Adrenal gland (tissue), 5 donors: ENCODE results near the gene CHD9NB.

Experiments used
- CTCF ChIP-seq, 6 experiments: fragments of 450-650 bp in 4 of 6; fragments of 200-600 bp in 2 of 6; sonication (generic) in 1 of 6; IDR thresholded peaks; 1 replicate in 5 of 6; 2 replicates in 1 of 6; pipeline versions ENCODE4 v1.5.1 to v1.8.0; 2016 to 2021; ENCODE audit warnings: antibody characterized with exemption in 6 of 6, mild to moderate bottlenecking in 2 of 6, moderate library complexity in 1 of 6
- POLR2A ChIP-seq, 2 donors: fragments of 450-650 bp; IDR thresholded peaks; one replicate each; pipeline ENCODE4 v1.6.1; 2017; ENCODE audit warnings: antibody characterized with exemption in 2 of 2, mild to moderate bottlenecking in 2 of 2, moderate library complexity in 1 of 2
- donor health status: DM: no; HTN: no; CAD: no.

DNA sequence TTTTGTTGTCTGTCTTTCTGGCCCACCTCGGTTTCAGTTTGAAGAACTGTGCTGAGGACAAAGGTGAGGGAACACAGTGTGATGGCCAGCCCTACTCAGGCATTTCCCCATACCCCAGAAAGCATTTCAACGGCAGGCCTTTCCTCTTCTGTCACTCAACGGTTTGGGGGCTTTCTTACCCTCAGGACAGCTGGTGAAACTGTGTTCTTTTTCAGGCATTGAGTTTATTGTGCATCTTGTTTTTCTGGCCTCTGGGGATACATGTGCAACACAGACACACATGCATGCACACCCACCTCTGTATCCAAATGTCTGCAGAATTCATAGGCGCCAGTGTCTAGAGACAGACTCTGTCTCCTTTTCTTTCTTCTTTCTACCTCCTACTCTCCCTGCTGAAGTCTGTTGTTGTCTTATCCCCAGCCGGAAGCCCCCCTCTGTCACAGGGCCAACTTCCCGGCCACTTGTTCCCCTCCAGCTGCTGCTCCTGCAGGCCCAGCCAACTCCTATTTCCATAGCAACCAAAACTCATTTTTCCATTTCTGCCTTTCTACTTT lies 19.1 kb upstream of the CHD9NB start:
- no peak for TF ChIP-seq CTCF (IDR thresholded peaks at IDR 0.05)
- TF ChIP-seq POLR2A (IDR thresholded peaks at IDR 0.05): no peak
